PFSK-1 (cell line): ENCODE measurements around the gene ALB.

Experiments
- FOXP2 ChIP-seq: optimal IDR thresholded peaks from 2 replicates; pipeline ENCODE3; 2011; ENCODE audit warnings: borderline replicate concordance, control low read depth, inconsistent platforms; ENCODE audit not compliant: insufficient read depth; ENCODE audit errors: extremely low read length, extremely low read depth
- POLR2AphosphoS5 ChIP-seq: IDR thresholded peaks from 2 replicates; pipeline ENCODE4 v1.6.1; 2012; ENCODE audit warnings: low read depth, mild to moderate bottlenecking, control low read depth, low read length, moderate library complexity
- SIN3A ChIP-seq: IDR thresholded peaks from 2 replicates; pipeline ENCODE4 v1.6.1; 2012; ENCODE audit warnings: mild to moderate bottlenecking, low read length, moderate library complexity, borderline replicate concordance; ENCODE audit not compliant: insufficient read depth
- TAF1 ChIP-seq: IDR thresholded peaks from 2 replicates; pipeline ENCODE4 v1.6.1; 2012; ENCODE audit warnings: low read length, control low read depth, borderline replicate concordance; ENCODE audit not compliant: insufficient read depth
- TF ChIP-seq, protein P1 (sequence below), 2 experiments: IDR thresholded peaks; 2 replicates each; pipeline versions ENCODE4 v1.6.1 to v1.8.0; 2011 to 2012; ENCODE audit warnings: low read depth in 2 of 2, low read length in 2 of 2, control low read depth in 1 of 2, inconsistent platforms in 1 of 2, mild to moderate bottlenecking in 1 of 2, moderate library complexity in 1 of 2; ENCODE audit not compliant: insufficient read depth in 1 of 2

Gene ALB

GRCh38 chr4:73409978-73410548, 6.0 kb downstream of the ALB start:
- no peak for TF ChIP-seq POLR2AphosphoS5
- no peak for TF ChIP-seq SIN3A
- no peak for TF ChIP-seq FOXP2
- TF ChIP-seq TAF1, result no peak
- TF ChIP-seq, protein P1, sequence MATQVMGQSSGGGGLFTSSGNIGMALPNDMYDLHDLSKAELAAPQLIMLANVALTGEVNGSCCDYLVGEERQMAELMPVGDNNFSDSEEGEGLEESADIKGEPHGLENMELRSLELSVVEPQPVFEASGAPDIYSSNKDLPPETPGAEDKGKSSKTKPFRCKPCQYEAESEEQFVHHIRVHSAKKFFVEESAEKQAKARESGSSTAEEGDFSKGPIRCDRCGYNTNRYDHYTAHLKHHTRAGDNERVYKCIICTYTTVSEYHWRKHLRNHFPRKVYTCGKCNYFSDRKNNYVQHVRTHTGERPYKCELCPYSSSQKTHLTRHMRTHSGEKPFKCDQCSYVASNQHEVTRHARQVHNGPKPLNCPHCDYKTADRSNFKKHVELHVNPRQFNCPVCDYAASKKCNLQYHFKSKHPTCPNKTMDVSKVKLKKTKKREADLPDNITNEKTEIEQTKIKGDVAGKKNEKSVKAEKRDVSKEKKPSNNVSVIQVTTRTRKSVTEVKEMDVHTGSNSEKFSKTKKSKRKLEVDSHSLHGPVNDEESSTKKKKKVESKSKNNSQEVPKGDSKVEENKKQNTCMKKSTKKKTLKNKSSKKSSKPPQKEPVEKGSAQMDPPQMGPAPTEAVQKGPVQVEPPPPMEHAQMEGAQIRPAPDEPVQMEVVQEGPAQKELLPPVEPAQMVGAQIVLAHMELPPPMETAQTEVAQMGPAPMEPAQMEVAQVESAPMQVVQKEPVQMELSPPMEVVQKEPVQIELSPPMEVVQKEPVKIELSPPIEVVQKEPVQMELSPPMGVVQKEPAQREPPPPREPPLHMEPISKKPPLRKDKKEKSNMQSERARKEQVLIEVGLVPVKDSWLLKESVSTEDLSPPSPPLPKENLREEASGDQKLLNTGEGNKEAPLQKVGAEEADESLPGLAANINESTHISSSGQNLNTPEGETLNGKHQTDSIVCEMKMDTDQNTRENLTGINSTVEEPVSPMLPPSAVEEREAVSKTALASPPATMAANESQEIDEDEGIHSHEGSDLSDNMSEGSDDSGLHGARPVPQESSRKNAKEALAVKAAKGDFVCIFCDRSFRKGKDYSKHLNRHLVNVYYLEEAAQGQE (IDR thresholded peaks at IDR 0.05; ENCODE audit: insufficient read depth in 1 of 2, low read depth in 2 of 2, low read length in 2 of 2), result no peak

DNA sequence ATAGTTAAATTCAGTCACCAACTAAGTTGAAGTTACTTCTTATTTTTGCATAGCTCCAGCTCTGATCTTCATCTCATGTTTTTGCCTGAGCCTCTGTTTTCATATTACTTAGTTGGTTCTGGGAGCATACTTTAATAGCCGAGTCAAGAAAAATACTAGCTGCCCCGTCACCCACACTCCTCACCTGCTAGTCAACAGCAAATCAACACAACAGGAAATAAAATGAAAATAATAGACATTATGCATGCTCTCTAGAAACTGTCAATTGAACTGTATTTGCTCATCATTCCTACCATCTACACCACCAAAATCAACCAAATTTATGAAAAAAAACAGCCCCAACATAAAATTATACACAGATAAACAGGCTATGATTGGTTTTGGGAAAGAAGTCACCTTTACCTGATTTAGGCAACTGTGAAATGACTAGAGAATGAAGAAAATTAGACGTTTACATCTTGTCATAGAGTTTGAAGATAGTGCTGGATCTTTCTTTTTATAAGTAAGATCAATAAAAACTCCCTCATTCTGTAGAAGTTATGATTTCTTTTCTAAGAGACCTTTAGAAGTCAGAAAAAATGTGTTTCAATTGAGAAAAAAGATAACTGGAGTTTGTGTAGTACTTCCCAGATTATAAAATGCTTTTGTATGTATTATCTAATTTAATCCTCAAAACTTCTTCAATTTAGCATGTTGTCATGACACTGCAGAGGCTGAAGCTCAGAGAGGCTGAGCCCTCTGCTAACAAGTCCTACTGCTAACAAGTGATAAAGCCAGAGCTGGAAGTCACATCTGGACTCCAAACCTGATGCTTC, 7.0 kb downstream of the ALB start:
- TF ChIP-seq POLR2AphosphoS5, result no peak
- TF ChIP-seq, protein P1 (IDR thresholded peaks at IDR 0.05; ENCODE audit: insufficient read depth in 1 of 2, low read depth in 2 of 2, low read length in 2 of 2), result no peak

DNA sequence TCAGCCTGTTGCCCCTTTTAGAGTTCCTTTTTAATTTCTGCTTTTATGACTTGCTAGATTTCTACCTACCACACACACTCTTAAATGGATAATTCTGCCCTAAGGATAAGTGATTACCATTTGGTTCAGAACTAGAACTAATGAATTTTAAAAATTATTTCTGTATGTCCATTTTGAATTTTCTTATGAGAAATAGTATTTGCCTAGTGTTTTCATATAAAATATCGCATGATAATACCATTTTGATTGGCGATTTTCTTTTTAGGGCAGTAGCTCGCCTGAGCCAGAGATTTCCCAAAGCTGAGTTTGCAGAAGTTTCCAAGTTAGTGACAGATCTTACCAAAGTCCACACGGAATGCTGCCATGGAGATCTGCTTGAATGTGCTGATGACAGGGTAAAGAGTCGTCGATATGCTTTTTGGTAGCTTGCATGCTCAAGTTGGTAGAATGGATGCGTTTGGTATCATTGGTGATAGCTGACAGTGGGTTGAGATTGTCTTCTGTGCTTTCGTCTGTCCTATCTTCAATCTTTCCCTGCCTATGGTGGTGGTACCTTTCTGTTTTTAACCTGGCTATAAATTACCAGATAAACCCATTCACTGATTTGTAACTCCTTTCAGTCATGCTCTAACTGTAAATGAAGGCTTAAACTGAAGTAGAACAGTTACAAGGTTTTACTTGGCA, 7.8 kb downstream of the ALB start:
- no peak for TF ChIP-seq FOXP2
- TF ChIP-seq, protein P1 (IDR thresholded peaks at IDR 0.05; ENCODE audit: insufficient read depth in 1 of 2, low read depth in 2 of 2, low read length in 2 of 2), result no peak
- TF ChIP-seq SIN3A, result no peak
- no peak for TF ChIP-seq POLR2AphosphoS5

DNA sequence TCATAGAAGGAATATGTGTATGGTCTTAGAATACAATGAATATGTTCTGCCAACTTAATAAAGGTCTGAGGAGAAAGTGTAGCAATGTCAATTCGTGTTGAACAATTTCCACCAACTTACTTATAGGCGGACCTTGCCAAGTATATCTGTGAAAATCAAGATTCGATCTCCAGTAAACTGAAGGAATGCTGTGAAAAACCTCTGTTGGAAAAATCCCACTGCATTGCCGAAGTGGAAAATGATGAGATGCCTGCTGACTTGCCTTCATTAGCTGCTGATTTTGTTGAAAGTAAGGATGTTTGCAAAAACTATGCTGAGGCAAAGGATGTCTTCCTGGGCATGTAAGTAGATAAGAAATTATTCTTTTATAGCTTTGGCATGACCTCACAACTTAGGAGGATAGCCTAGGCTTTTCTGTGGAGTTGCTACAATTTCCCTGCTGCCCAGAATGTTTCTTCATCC, 9.2 kb downstream of the ALB start:
- TF ChIP-seq TAF1, result no peak
- TF ChIP-seq, protein P1 (IDR thresholded peaks at IDR 0.05; ENCODE audit: insufficient read depth in 1 of 2, low read depth in 2 of 2, low read length in 2 of 2), result no peak
- TF ChIP-seq SIN3A, result no peak
- no peak for TF ChIP-seq POLR2AphosphoS5
- no peak for TF ChIP-seq FOXP2
